ENCODE measurements around the gene CSNK1G3.

Gene CSNK1G3

GRCh38 chr5:123647066-123647465 is 135.1 kb downstream of the CSNK1G3 start:
- DNase-seq (ENCODE audit: low spot score), result no peak

- no peak for DNase-seq (ENCODE audit: low spot score)
Measured at GRCh38 chr5:123651234-123651633, 139.3 kb downstream of the CSNK1G3 start.

- no peak for DNase-seq (ENCODE audit: low spot score)
Measured at GRCh38 chr5:123659011-123659410, 147.0 kb downstream of the CSNK1G3 start.

DNA sequence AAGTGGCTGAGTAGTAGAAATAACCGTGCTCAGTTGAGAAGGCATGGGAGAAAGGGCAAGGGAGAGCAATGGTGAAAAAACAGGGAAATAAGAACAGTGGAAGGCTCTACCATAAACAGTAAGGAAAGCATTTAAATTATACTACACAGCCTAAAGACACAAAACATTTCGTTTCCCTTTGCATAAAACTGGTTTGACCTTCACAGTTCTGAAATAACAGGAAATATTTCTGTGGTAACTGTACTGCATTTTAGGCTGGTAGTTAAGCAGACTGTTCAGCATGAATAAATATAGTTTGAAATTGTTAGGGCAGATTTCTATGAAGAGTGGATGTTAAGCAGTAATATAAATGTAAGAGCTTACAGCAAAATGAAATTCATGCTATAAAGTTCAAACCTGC is 147.5 kb downstream of the CSNK1G3 start:
- no peak for DNase-seq (ENCODE audit: low spot score)

GRCh38 chr5:123664961-123665360 is 153.0 kb downstream of the CSNK1G3 start:
- no peak for DNase-seq (ENCODE audit: low spot score)

DNA sequence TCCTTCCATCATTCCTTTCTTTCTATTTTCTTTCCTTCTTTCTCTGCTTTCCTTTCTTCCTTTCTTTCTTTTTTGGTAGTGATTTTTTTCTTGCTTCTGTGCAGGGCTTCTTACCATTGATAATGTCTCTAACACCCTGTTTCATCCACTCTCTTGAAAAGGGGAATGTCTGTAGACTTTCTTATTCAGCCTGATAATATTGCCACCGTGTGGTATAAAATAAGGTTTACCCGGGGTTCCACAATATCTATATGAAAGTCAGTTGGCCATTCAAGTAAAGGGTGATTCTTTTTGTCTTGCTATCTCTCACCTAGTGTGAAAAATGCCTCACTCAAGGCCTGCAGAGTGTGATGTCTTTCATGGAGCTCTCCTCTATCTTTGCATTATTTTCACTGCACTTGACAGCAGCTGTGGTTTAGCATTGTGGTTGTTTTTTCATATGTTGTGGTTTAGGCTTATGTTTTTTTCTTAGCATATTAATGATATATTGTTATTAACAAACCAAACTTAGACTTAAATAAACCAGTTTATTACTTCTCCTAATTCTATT is 153.9 kb downstream of the CSNK1G3 start:
- DNase-seq (ENCODE audit: low spot score), result no peak

All from SW480 (cell line).